ENCODE data around the gene IPPK.

- TF ChIP-seq POLR2A (IDR thresholded peaks at IDR 0.05) (no peak), CTCF (IDR thresholded peaks at IDR 0.05) (no peak)
Observed at GRCh38 chr9:92576175-92576574, 93.8 kb downstream of the IPPK start.

All from heart left ventricle (tissue), 13 donors.